ENCODE data around the gene XNDC1N.
"Not testable (repeated sequence)": the region's sequence is repeated elsewhere in the genome, so short reads cannot be mapped to it uniquely, and the experiment has no call there.

DNA sequence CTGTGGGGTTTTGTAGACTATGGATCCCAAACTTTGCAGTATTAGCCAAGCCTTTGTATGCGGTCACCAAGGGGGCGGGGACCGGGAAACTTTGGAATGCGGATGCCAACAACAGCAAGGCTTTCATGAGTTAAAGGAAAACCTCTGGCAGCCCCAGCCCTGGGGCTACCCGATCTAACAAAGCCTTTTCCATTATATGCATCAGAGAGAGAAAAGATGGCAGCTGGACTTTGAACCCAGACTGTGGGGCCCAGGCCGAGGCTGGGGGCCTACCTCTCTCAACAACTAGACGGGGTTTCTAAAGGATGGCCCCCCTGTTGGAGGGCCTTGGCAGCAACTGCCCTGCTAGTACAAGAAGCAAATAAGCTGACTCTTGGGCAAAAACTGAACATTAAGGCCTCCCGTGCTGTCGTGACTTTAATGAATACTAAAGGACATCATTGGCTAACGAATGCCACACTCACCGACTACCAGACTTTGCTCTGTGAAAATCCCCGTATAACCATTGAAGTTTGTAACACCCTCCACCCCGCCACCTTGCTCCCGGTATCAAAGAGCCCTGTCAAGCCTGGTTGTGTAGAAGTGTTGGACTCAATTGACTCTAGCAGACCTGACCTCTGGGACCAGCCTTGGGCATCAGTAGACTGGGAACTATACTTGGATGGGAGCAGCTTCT, 39.9 kb downstream of the XNDC1N start:
- TF ChIP-seq TAF1 (IDR thresholded peaks at IDR 0.05; ENCODE audit: low read depth): not testable (repeated sequence)
- TF ChIP-seq, protein P1, sequence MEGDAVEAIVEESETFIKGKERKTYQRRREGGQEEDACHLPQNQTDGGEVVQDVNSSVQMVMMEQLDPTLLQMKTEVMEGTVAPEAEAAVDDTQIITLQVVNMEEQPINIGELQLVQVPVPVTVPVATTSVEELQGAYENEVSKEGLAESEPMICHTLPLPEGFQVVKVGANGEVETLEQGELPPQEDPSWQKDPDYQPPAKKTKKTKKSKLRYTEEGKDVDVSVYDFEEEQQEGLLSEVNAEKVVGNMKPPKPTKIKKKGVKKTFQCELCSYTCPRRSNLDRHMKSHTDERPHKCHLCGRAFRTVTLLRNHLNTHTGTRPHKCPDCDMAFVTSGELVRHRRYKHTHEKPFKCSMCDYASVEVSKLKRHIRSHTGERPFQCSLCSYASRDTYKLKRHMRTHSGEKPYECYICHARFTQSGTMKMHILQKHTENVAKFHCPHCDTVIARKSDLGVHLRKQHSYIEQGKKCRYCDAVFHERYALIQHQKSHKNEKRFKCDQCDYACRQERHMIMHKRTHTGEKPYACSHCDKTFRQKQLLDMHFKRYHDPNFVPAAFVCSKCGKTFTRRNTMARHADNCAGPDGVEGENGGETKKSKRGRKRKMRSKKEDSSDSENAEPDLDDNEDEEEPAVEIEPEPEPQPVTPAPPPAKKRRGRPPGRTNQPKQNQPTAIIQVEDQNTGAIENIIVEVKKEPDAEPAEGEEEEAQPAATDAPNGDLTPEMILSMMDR (IDR thresholded peaks at IDR 0.05; ENCODE audit: poor library complexity, severe bottlenecking): not testable (repeated sequence)
